ENCODE results near the gene HSD17B7. TPM values are rescaled to one million over a fixed set of nuclear protein-coding genes. Genes with fewer than 3 reads are reported as not detected.
"Not testable (repeated sequence)": the region's sequence is repeated elsewhere in the genome, so short reads cannot be mapped to it uniquely, and the experiment has no call there.

HSD17B7 gene
- total RNA-seq, 1 donor from 2014 or later, result 11.6 TPM

DNA sequence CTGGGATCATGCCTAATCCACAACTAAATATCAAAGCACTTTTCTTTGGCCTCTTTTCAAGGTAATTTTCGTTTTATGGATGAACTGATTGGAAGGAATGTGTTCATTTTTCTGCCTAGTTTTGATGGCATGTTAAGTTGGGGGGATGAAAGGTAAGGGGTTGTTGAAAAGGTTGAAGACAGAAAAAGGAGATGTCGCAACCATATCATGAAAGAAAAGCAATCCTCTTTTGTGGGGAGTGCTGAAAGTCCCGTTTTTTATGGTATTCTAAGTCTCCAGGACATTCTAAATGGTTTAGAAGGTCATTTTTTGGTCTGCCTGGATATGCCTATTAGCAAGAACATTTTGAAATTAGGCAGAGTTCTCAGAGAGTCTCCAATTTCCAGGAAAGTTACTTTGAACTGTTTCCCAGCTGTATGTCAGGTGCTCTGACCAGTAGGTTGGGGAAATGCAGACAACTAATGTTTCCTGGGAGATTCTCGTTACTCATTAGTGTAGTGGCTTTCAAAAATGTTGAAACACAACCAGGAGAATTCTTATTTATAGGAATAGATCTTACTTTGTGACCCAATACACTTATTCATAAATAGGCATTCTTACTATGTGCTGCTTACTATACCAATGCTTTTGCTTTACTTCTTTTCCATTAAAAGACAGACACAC is 6.2 kb downstream of the HSD17B7 start:
- H3K4me3 ChIP-seq (ENCODE audit: low read depth, low read length), result not testable (repeated sequence)
- DNase-seq (ENCODE audit: low read depth), result peak; percentile 43

DNA sequence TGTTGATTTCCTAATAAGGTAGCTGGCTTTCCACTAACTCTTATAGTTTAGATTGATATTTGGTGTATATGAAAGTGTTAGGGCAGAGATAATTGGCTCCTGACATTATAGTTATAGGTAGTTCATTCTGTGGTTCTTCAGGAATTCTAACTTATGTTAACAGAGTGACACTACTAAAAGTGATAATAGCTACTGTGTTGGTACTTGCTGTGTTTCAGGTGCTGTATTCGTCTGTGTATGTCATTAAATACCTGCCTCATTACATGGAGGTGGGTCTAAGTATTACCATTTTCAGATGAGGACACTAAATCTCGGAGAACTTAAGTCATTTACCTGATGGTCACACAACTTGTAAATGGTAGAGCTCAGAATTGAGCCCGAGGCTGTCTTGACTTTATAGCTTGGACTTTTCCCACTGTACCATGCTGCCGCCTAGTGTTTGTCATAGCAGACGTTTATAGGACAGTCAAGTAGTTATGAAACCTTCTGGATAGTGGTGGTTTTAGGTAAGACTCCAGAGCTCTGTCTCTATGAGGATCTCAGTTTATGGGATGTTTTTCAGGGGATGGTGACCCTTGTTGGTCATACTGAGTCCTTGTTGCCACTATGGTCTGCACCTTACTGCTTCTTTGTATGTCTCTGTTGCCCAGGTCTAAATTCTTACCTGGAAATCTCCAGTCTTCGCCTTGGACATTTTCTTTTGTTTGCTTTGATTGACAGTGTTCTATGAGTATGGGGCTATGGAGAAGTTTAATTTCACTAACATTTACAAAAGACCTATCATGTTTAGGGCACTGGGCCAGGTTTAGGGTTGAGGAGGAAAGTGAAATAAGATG is 9.7 kb downstream of the HSD17B7 start:
- TF ChIP-seq CTCF (conservative IDR thresholded peaks at IDR 0.05; ENCODE audit: low read depth, low read length), result peak; percentile 74
- DNase-seq (ENCODE audit: low read depth), result peak; percentile 33
- not testable (repeated sequence) for H3K4me3 ChIP-seq (ENCODE audit: low read depth, low read length)

- H3K4me3 ChIP-seq (ENCODE audit: low read depth, low read length); DNase-seq (ENCODE audit: low read depth): not testable (repeated sequence)
Measured at GRCh38 chr1:162807503-162807902, 17.0 kb downstream of the HSD17B7 start.

DNA sequence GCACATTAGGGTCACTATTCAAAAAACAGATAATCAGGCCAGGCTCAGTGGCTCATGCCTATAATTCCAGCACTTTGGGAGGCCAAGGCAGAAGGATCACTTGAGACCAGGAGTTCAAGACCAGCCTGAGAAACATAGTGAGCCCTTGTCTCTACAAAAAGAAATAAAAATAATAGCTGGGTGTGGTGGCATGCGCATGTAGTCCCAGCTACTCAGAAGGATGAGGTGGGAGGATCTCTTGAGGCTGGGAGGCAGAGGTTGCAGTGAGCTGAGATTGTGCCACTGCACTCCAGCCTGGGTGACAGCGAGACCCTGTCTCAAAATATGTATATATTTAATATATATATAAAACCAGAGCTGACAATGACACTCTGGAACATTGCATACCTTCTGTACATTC is 21.9 kb downstream of the HSD17B7 start:
- not testable (repeated sequence) for H3K4me3 ChIP-seq (ENCODE audit: low read depth, low read length); DNase-seq (ENCODE audit: low read depth)

DNA sequence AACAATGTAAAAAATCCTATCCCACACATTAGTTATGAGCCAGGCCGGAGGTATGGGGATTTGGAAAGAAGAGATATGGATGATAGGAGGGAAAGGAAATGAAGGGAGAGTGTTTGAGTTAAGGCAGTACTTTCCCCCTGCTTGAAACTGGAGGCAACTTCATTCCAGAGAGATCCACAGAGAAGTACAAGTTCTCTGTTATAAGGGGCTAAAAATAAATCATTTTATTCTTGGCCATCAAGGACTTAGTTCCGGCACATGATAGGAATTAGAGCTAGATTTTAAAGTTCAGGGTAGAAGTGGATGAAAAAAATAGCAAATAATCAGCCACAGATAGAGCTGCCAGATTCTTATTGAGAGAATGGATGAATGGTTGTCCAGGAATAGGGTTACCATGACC is 27.6 kb downstream of the HSD17B7 start:
- DNase-seq (ENCODE audit: low read depth), result not testable (repeated sequence)

GRCh38 chr1:162818666-162819065 is 28.2 kb downstream of the HSD17B7 start:
- H3K4me3 ChIP-seq (ENCODE audit: low read depth, low read length); DNase-seq (ENCODE audit: low read depth): not testable (repeated sequence)

More for the DNA sequence above, 27.6 kb downstream of the HSD17B7 start:
- not testable (repeated sequence) for H3K4me3 ChIP-seq (ENCODE audit: low read depth, low read length)

GRCh38 chr1:162822391-162823200 is 32.1 kb downstream of the HSD17B7 start:
- H3K4me3 ChIP-seq (ENCODE audit: low read depth, low read length), result peak overlapping the region; percentile 51
- peak; percentile 3 for TF ChIP-seq CTCF (conservative IDR thresholded peaks at IDR 0.05; ENCODE audit: low read depth, low read length)
- no peak for DNase-seq (ENCODE audit: low read depth)

- no peak for TF ChIP-seq CTCF (conservative IDR thresholded peaks at IDR 0.05; ENCODE audit: low read depth, low read length)
- no peak for DNase-seq (ENCODE audit: low read depth)
- no peak overlapping the region for H3K4me3 ChIP-seq (ENCODE audit: low read depth, low read length)
Measured at GRCh38 chr1:162823231-162823630, 32.7 kb downstream of the HSD17B7 start.

- no peak overlapping the region for H3K4me3 ChIP-seq (ENCODE audit: low read depth, low read length)
- no peak for TF ChIP-seq CTCF (conservative IDR thresholded peaks at IDR 0.05; ENCODE audit: low read depth, low read length)
- no peak for DNase-seq (ENCODE audit: low read depth)
Measured at GRCh38 chr1:162823771-162824525, 33.4 kb downstream of the HSD17B7 start.

Measured in epithelial cell of proximal tubule (primary cell).